OCI-LY1 (cell line): ENCODE measurements around the gene COL1A2.

Experiments
- H2AFZ ChIP-seq: fragments of 200-600 bp; sonication (generic), shearing (Covaris generic); 2 replicates; pipeline ENCODE4 v1.6.0; 2014; ENCODE audit warnings: antibody characterized with exemption, mild to moderate bottlenecking, low read length
- H3F3A ChIP-seq: fragments of 200-600 bp; sonication (generic), shearing (Covaris generic); 2 replicates; pipeline ENCODE4 v1.6.0; 2014; ENCODE audit warnings: mild to moderate bottlenecking, antibody characterized with exemption, low read length, moderate library complexity; ENCODE audit not compliant: insufficient read depth
- H3K27ac ChIP-seq: fragments of 200-600 bp; sonication (generic); 2 replicates; pipeline ENCODE4 v1.5.1; 2014; ENCODE audit warnings: low read length, mixed run types, mild to moderate bottlenecking, low read depth; ENCODE audit not compliant: poor library complexity, severe bottlenecking
- H3K27me3 ChIP-seq: fragments of 200-600 bp; sonication (generic); 2 replicates; pipeline ENCODE4 v1.6.0; 2014; ENCODE audit warnings: antibody characterized with exemption, mild to moderate bottlenecking, low read length, moderate library complexity; ENCODE audit not compliant: insufficient read depth
- H3K36me3 ChIP-seq: fragments of 200-600 bp; sonication (generic); 2 replicates; pipeline ENCODE4 v1.6.1; 2014; ENCODE audit warnings: mild to moderate bottlenecking, antibody characterized with exemption, low read length, moderate library complexity, mixed read lengths; ENCODE audit not compliant: insufficient read depth
- H3K4me1 ChIP-seq: fragments of 200-600 bp; sonication (generic); 2 replicates; pipeline ENCODE4 v1.5.1; 2014; ENCODE audit warnings: mild to moderate bottlenecking, low read length, moderate library complexity; ENCODE audit not compliant: insufficient read depth, severe bottlenecking
- H3K4me2 ChIP-seq: fragments of 200-600 bp; sonication (generic), shearing (Covaris generic); 2 replicates; pipeline ENCODE4 v1.6.1; 2014; ENCODE audit warnings: low read length
- H3K4me3 ChIP-seq: fragments of 200-600 bp; sonication (generic); 2 replicates; pipeline ENCODE4 v1.5.1; 2014; ENCODE audit warnings: low read length, low read depth, mild to moderate bottlenecking, mixed read lengths; ENCODE audit not compliant: poor library complexity, severe bottlenecking
- H3K79me2 ChIP-seq: fragments of 200-600 bp; shearing (Covaris generic); 2 replicates; pipeline ENCODE4 v1.6.1; 2016; ENCODE audit warnings: mixed run types, low read length, mixed read lengths; ENCODE audit not compliant: insufficient read depth
- H3K9ac ChIP-seq: fragments of 200-600 bp; sonication (generic), shearing (Covaris generic); 2 replicates; pipeline ENCODE4 v1.6.1; 2014; ENCODE audit warnings: mild to moderate bottlenecking, low read length, mixed read lengths
- H3K9me2 ChIP-seq: fragments of 200-600 bp; sonication (generic), shearing (Covaris generic); 2 replicates; pipeline ENCODE4 v1.6.1; 2014; ENCODE audit warnings: low read depth, mild to moderate bottlenecking, low read length, mixed read lengths
- H3K9me3 ChIP-seq: fragments of 200-600 bp; shearing (Covaris generic); 2 replicates; pipeline ENCODE4 v1.6.1; 2014; ENCODE audit warnings: low read length, mixed read lengths
- H4K20me1 ChIP-seq: fragments of 200-600 bp; sonication (generic), shearing (Covaris generic); 2 replicates; pipeline ENCODE4 v1.6.0; 2016; ENCODE audit warnings: mild to moderate bottlenecking, low read length; ENCODE audit not compliant: insufficient read depth
- CTCF ChIP-seq: fragments of 200-600 bp; sonication (generic), shearing (Covaris generic); IDR thresholded peaks from 2 replicates; pipeline ENCODE4 v1.5.1; 2017; ENCODE audit warnings: mild to moderate bottlenecking, antibody characterized with exemption, low read length, moderate library complexity, mixed read lengths
- EZH2 ChIP-seq: fragments of 200-600 bp; sonication (generic), shearing (Covaris generic); IDR thresholded peaks from 2 replicates; pipeline ENCODE4 v1.8.0; 2017; ENCODE audit warnings: borderline replicate concordance, mixed run types, mild to moderate bottlenecking, antibody characterized with exemption, low read length, moderate library complexity, mixed read lengths

The COL1A2 gene

GRCh38 chr7:94409200-94409948 is 14.7 kb downstream of the COL1A2 start:
- H3K36me3 ChIP-seq: no peaks in the 10 kb centered on the region
- H3K27ac ChIP-seq: no peak overlapping the region
- H4K20me1 ChIP-seq: no peaks in the 10 kb centered on the region
- no peak overlapping the region for H2AFZ ChIP-seq
- no peaks in the 10 kb centered on the region for H3K79me2 ChIP-seq
- H3F3A ChIP-seq: no peaks in the 10 kb centered on the region
- no peak overlapping the region for H3K4me2 ChIP-seq
- H3K9ac ChIP-seq: no peak overlapping the region
- no peaks in the 10 kb centered on the region for H3K27me3 ChIP-seq
- no peak overlapping the region for H3K4me3 ChIP-seq
- TF ChIP-seq EZH2 (no peak), CTCF (no peak)
- no peaks in the 10 kb centered on the region for H3K9me2 ChIP-seq
- H3K9me3 ChIP-seq: no peaks in the 10 kb centered on the region
- H3K4me1 ChIP-seq: no peaks in the 10 kb centered on the region

GRCh38 chr7:94410413-94411187 is 15.9 kb downstream of the COL1A2 start:
- no peak overlapping the region for H3K9ac ChIP-seq
- H4K20me1 ChIP-seq: no peaks in the 10 kb centered on the region
- H3K4me2 ChIP-seq: no peak overlapping the region
- no peaks in the 10 kb centered on the region for H3K79me2 ChIP-seq
- H3K9me3 ChIP-seq: no peaks in the 10 kb centered on the region
- H3K27ac ChIP-seq: no peak overlapping the region
- no peaks in the 10 kb centered on the region for H3K36me3 ChIP-seq
- H2AFZ ChIP-seq: no peak overlapping the region
- no peaks in the 10 kb centered on the region for H3F3A ChIP-seq
- TF ChIP-seq CTCF (no peak), EZH2 (no peak)
- H3K4me3 ChIP-seq: no peak overlapping the region
- H3K27me3 ChIP-seq: no peaks in the 10 kb centered on the region
- no peaks in the 10 kb centered on the region for H3K4me1 ChIP-seq
- H3K9me2 ChIP-seq: no peaks in the 10 kb centered on the region

GRCh38 chr7:94411188-94411466 is 16.4 kb downstream of the COL1A2 start:
- Histone ChIP-seq H3K9ac (no peak overlapping the region), H3K9me3 (no peaks in the 10 kb centered on the region), H4K20me1 (no peaks in the 10 kb centered on the region), H3K4me1 (no peaks in the 10 kb centered on the region), H3K27ac (no peak overlapping the region), H3K36me3 (no peaks in the 10 kb centered on the region), H3K79me2 (no peaks in the 10 kb centered on the region), H3K4me2 (no peak overlapping the region), H3K9me2 (no peaks in the 10 kb centered on the region), H2AFZ (no peak overlapping the region), H3F3A (no peaks in the 10 kb centered on the region), H3K27me3 (no peaks in the 10 kb centered on the region), H3K4me3 (no peak overlapping the region)
- TF ChIP-seq EZH2: no peak
- no peak for TF ChIP-seq CTCF
